NCI-H748 treated with DMSO at 0.1 percent for 48 hours (cell line): ENCODE results near the gene PKNOX2.

Source experiments
- DNase-seq: peaks from one replicate; lab custom pipeline; 2025; lab: John Stamatoyannopoulos, UW

PKNOX2 gene

DNA sequence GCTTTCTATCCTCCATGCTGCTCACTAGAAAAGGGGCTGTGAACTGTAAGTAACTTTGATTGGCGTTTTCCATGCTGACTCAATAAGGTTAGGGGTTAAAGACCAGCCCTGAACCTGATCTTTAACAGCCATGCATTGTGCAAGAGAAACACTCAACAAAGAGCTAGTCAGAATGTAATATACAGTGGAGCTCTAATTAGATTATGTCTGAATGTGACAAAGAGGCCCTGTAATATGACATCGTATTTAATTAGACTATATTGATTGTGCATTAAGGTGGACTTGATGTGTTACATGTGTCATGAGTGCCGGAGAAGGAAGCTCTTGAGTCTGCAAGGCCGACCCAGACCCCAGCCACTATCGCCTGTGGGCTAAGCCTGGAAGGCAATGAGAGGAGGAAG lies 70.5 kb downstream of the PKNOX2 start:
- DNase-seq = no peak

- no peak for DNase-seq
Observed at GRCh38 chr11:125236072-125236825, 71.7 kb downstream of the PKNOX2 start.

- no peak for DNase-seq
Observed at GRCh38 chr11:125239585-125240560, 75.3 kb downstream of the PKNOX2 start.

- no peak for DNase-seq
Observed at GRCh38 chr11:125241104-125241503, 76.6 kb downstream of the PKNOX2 start.

- DNase-seq = no peak
Observed at GRCh38 chr11:125242141-125242775, 77.7 kb downstream of the PKNOX2 start.

GRCh38 chr11:125244166-125244565 lies 79.6 kb downstream of the PKNOX2 start:
- DNase-seq = no peak

DNA sequence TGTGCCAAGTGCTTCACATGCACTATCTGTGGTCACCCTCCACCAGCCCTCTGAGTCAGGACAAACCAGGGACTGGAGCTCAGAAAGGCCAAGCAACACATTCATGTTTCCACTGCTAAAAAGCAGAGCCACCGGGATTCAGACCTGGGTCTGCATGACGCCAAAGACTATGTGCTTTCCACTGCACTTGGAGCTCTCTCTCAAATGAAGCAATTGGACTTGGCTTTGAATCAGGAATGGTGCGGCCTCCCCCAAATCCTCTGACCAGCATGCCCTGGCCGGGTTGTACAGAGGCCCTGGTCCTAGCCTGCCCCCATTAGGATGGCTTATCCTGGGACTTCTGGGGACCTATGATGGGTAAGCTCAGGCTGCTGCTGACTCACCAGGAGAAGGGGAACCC lies 80.7 kb downstream of the PKNOX2 start:
- no peak for DNase-seq

DNA sequence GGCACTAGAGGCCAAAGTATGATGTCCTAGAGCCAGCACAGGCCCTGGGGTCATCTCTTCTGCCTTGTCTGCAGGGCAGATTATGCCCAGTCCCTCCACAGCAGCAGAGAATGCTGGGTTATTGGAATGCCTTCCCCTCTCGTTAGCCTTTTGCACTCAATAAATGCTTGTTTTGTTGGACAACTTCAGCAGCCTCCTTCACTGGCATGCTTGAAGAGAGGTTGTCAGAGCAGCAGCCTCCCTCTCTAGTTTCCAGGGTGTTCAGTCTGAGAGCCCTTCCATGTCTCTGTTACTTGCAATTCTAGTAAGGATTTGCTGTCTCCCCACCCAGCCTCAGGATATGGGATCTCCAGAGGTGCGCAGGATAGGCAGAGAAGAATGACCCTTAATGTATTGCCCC lies 82.9 kb downstream of the PKNOX2 start:
- DNase-seq = no peak

DNA sequence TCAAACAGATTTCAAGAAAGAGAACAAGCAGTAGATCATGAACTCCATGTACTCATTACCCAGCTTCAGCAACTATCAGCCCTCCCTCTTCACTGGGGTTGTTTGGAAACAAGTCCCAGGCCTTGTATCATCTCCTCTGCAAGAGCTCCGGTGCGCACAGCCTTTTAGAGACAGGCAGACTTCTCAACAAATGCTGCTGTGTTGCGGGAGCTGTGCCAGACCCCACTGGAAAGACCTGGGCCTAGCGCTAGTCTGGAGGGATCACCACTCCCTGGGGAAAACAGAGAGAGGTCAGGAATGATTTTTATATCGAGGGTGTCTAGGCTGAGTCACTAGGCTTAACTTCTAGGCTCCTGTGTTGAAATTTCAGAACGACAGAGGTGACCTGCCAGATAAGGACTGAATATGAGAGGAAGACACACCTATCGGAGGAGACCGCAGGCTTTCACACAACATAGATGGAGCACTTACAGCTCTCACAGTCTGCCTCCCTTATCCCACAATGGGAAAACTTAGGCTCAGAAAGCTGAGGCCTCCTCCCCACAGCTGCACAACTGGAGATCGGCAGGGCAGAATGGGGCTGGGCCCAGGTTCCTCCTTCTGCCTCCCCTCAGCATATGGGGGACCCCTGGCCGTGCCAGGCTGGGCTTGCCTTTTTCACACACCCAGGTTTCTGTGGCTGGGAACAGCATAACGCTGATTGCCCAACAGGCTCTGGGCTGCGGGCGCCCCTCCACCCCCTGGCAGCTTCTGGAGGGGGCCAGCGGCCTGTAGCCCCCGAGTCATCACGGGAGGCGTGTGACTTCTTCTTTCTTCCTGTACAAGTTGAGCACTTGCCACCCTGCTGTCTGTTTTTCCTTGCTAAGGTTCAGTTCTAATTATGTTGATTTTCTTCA lies 86.0 kb downstream of the PKNOX2 start:
- DNase-seq = no peak

GRCh38 chr11:125251214-125251545 lies 86.6 kb downstream of the PKNOX2 start:
- no peak for DNase-seq

DNA sequence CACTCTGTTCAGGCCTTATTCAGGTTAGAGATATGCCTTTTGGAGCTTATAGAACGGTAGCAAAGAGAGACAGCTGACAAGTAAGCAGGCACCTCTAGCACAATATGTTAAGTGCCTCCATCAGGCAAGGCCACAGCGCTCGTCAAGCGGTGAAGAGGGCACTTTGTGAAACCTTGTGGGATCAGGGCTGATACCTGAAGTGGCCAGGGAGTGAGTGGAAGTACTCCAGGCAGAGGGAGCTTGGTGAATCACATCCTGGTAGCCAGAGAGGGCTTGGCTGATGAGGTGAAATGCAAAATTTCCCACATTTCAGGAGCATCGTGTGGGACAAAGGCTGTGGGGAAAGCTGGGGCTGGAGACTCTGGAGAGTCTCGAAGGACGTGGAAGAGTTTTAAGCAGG lies 87.4 kb downstream of the PKNOX2 start:
- no peak for DNase-seq

- DNase-seq = no peak
Observed at GRCh38 chr11:125253289-125253688, 88.7 kb downstream of the PKNOX2 start.

DNA sequence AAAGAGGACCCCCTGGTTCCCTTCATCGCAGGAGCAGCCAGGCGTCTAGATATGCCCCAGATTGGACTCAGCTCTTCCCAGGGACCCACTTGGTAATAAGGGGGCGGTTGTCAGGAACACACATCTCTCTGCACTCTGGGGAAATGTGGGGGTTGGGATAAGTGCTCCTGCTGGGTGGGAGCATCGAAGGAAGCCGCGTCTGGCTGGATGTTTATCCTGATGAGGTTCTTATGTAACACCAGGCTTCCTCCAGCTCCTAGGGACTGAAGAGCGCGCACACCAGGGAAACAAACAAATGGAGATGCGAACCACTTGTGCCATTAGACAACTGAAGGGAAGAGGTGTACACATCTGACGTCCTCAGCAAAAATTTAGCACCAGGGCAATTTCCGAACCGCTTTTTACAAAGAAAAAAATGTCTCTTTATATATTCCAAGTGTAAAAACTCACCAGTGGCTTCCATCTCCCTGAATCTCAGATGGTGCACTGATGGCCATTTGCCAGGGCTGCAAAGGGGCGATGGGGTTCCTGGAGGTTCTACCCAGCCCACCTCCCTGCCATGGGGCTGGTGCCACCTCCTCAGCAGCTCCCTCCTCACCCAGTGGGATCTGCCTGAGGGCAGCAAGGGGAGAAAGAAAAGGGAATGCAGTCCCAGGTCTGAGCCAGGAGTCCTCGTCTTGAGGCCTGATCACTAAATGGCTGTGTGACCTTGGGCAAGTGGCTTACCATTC lies 89.4 kb downstream of the PKNOX2 start:
- no peak for DNase-seq

DNA sequence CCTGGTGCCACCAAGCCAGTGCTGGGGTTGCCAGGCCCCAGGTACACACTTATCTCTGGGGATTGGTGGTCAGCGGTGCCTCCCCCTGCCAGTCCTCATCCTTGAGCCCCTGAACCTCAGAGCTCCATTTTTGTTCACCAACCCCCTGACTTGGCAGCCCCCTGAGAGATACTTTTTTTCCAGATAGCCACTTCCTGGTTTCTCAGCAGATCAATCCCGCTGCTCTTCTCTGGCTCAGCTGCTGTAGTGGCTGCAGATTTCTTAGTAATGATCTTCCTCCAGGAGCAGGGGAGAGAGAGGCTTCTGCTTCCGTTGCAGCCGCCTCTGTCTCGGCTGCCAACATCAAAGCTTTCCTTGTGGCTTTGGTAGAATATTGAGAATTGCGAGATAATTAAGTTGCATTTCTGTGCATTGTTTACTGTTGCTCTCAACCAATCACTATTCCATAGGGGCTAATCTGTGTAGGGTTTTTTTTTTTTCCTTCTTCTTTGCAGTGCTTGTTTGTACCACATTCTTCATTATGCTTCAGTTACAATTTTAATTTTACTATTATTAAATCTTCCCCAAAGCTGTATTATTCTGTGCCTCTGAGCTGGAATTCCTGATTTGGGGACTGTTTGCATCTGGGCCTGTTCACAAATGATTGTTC lies 92.1 kb downstream of the PKNOX2 start:
- no peak for DNase-seq

DNA sequence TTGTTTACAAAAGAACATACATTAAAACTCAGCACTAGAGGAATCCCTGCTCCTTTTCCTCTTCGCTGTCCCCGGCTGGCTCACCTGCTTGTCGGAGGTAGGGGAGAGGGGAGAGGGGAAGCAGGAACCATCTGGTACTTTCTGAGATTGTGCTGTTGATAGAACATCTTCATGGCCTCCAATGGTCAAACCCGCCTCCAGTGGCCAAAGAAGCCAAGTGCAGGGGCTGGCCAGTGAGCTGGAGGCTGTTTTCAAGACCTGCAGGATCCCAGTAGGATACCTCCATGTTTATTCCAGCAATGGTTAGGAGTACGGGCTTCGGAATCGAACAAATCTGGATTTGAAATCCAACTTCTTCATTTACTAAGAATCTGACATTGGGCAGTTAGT lies 92.6 kb downstream of the PKNOX2 start:
- no peak for DNase-seq

DNA sequence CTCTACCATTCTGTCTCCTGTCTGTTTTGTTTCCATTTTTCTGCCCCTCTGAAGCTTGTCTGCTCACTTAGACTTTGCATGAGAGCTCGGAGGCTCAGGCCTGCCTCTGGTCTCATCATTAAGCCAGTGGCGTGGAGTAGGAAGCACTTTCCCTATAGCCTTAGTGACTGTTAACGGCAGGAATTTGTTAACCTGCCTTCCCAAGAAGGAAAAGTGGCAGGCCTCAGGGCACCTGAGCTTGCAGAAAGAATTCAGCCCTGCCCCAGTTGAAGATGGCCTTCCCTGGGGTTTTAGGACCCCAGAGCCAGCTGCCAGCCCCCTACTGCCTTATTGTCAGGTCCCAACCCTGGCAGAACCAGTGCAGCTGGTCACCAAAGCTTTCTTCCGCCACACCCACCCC lies 93.2 kb downstream of the PKNOX2 start:
- DNase-seq = no peak

DNA sequence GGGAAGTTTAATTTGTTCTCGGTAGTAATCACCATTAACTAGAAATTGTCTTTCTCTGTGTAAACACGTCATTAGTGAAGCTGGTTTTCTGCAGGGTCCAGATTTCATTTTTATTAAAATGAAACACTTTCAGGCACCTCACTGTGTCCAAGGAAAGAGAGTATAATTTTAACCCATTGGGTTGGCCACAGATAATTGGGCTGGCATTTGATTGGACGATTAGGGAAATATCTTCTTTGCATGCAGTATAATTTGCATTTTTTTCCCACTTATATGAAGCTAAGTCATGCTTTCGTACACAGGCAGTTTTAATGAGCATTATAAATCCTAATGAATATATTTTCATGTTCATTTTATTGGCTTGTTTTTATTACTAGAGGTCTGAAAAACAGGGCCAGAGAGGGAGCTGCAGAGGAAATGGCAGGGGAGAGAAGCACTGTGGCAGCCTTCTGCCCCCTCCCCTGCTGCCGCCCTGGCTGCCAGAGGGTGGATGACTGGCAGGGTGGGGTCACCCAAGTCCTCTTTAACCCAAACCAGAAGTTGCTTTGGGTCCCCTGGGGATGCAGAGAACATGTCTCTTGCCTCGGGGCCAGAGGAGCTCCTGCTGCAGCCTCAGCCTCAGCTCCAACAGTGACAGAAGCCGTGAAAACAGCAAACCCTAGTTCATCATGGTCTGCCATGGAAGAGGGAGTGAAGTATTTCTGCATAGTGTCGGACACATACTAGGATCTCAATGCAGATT lies 93.9 kb downstream of the PKNOX2 start:
- DNase-seq = no peak

DNA sequence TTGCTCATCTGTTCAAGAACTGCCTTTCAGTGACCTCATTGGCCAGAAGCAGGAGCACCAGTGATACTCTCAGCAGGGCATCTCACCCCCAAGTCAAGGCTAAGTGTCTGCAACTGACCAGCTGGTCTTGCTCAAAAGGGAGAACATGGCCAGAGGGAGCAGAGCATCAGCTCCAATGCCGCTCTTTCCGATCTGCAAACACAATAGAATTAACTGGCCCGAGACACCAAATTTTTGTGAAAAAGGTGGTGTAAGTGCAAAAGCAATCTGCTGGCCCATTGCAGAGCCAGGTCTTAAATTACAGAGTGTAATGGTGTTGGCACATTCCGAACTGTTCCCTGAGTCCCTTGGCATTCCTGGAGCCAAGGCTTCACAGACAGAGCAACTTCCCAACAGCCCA lies 97.0 kb downstream of the PKNOX2 start:
- DNase-seq = no peak

DNA sequence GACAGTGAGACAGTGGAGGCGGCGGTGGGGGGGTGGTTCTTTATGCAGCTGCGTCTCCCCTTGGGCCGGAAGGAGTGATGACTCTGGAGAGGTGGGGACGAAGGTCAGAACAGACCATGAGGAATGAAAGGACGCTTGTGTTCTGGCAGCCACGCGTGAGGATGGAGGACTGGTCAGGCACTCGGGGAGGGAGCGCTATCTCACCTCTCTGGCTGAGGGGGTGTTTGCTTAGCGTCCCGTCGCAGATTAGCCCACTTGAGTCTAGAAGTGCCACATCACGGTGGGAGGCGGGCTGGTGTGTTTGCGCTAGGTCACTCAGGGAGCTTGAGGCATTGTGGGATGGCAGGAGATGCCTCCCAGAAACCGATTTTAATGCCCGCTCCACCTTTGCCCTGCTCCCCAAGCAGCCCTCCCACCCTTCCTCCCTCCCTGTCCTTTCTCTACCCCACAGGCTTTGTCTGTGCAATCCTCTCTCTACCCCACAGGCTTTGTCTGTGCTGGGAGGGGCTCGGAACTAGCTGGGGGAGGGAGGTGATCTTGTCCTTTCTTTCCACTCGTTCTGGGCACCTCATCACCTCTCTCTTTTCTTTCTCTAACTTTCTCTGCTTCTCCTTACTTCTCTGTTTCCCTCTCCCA lies 97.8 kb downstream of the PKNOX2 start:
- no peak for DNase-seq
